Spleen (tissue), 3 donors: Measurements from ENCODE around the gene ST7L.

ENCODE experiments used
- POLR2A ChIP-seq, 3 donors: fragments of 450-650 bp; IDR thresholded peaks; one replicate each; pipeline ENCODE4 v1.5.1; 2017; ENCODE audit warnings: antibody characterized with exemption in 3 of 3, mild to moderate bottlenecking in 1 of 3
- POLR2AphosphoS5 ChIP-seq, 3 donors: sonication (generic); formaldehyde crosslinking; IDR thresholded peaks; one replicate each; pipeline ENCODE4 v1.5.1; 2017; ENCODE audit warnings: antibody characterized with exemption in 3 of 3

- TF ChIP-seq POLR2A (IDR thresholded peaks at IDR 0.05) (no peak), POLR2AphosphoS5 (IDR thresholded peaks at IDR 0.05) (no peak)
Observed at GRCh38 chr1:112542206-112542973, 76.6 kb downstream of the ST7L start.
